IMR-90 (cell line): ENCODE data around the gene COL6A3. TPM values are rescaled to one million over a fixed set of nuclear protein-coding genes. Genes with fewer than 3 reads are reported as not detected.

Experiments
- ATAC-seq: fragments of 200-7000 bp; cut with Tn5 transposase; 2 replicates; pipeline ENCODE4 v1.9.1; 2020; ENCODE audit warnings: low read depth, mild to moderate bottlenecking, moderate library complexity
- BruUV-seq: library from RNA; stranded (reverse); fragments of 400-500 nt; replicated peaks from 2 replicates; lab custom pipeline; 2021; lab: Mats Ljungman, UMichigan
- CTCF ChIA-PET: fragments of 300-600 bp; formaldehyde crosslinking; extraction: SDS; loops from one replicate; lab custom pipeline; 2021; ENCODE audit warnings: antibody characterized with exemption; lab: Yijun Ruan, JAX
- POLR2A ChIA-PET: fragments of 300-600 bp; sonication (Branson Sonifier 250); formaldehyde crosslinking; loops from one replicate; lab custom pipeline; 2022; ENCODE audit warnings: antibody characterized with exemption; ENCODE audit not compliant: unreplicated experiment; lab: Charles Lee
- DNase-seq: peaks from one replicate; pipeline ENCODE4 v3.0.0; 2013
- H2AFZ ChIP-seq: replicated peaks from 2 replicates; pipeline ENCODE3; 2013; ENCODE audit warnings: low read length, mild to moderate bottlenecking; ENCODE audit not compliant: poor library complexity
- H2AK5ac ChIP-seq: 2 replicates; pipeline ENCODE4 v1.6.1; 2013; ENCODE audit warnings: low read depth, low read length, inconsistent platforms
- H2AK9ac ChIP-seq: replicated peaks from 2 replicates; pipeline ENCODE3; 2013; ENCODE audit warnings: mild to moderate bottlenecking, low read depth, low read length, moderate library complexity; ENCODE audit not compliant: poor library complexity
- H2BK120ac ChIP-seq: 2 replicates; pipeline ENCODE4 v1.6.1; 2013; ENCODE audit warnings: low read depth, low read length, inconsistent platforms
- H2BK15ac ChIP-seq: 3 replicates; pipeline ENCODE4 v1.6.1; 2013; ENCODE audit warnings: low read depth, low read length, inconsistent platforms
- H2BK20ac ChIP-seq: 2 replicates; pipeline ENCODE4 v1.6.1; 2013; ENCODE audit warnings: low read depth, mild to moderate bottlenecking, inconsistent platforms, low read length, moderate library complexity
- H2BK5ac ChIP-seq: 2 replicates; pipeline ENCODE4 v1.6.1; 2013; ENCODE audit warnings: mild to moderate bottlenecking, low read depth, low read length, inconsistent platforms; ENCODE audit not compliant: poor library complexity, severe bottlenecking
- H3K14ac ChIP-seq: replicated peaks from 2 replicates; pipeline ENCODE4 v1.6.1; 2013; ENCODE audit warnings: low read depth, low read length, inconsistent platforms
- H3K18ac ChIP-seq: 2 replicates; pipeline ENCODE4 v1.6.1; 2013; ENCODE audit warnings: low read depth, low read length, control low read depth
- H3K23ac ChIP-seq: 2 replicates; pipeline ENCODE4 v1.6.1; 2013; ENCODE audit warnings: low read depth, low read length, inconsistent platforms
- H3K27ac ChIP-seq: 2 replicates; pipeline ENCODE4 v1.5.1; 2013; ENCODE audit warnings: mild to moderate bottlenecking, control low read depth, low read length; ENCODE audit not compliant: insufficient read depth
- H3K27me3 ChIP-seq: 2 replicates; pipeline ENCODE4 v1.6.1; 2013; ENCODE audit warnings: low read length; ENCODE audit not compliant: control insufficient read depth, insufficient read depth
- H3K36me3 ChIP-seq: 2 replicates; pipeline ENCODE4 v1.6.1; 2013; ENCODE audit warnings: low read length, mixed read lengths; ENCODE audit not compliant: control insufficient read depth, insufficient read depth
- H3K4ac ChIP-seq: 2 replicates; pipeline ENCODE4 v1.6.1; 2013; ENCODE audit warnings: low read depth, low read length, inconsistent platforms
- H3K4me1 ChIP-seq: 2 replicates; pipeline ENCODE4 v1.6.1; 2013; ENCODE audit warnings: low read length, mixed read lengths; ENCODE audit not compliant: control insufficient read depth, insufficient read depth
- H3K4me2 ChIP-seq: 2 replicates; pipeline ENCODE4 v1.6.1; 2013; ENCODE audit warnings: low read depth, mild to moderate bottlenecking, control low read depth, low read length, moderate library complexity
- H3K4me3 ChIP-seq: 2 replicates; pipeline ENCODE4 v1.5.1; 2013; ENCODE audit warnings: low read depth, mild to moderate bottlenecking, control low read depth, low read length, moderate library complexity; ENCODE audit not compliant: insufficient read depth
- H3K56ac ChIP-seq: 2 replicates; pipeline ENCODE4 v1.6.1; 2013; ENCODE audit warnings: low read length, inconsistent platforms; ENCODE audit not compliant: insufficient read depth; ENCODE audit errors: extremely low read depth
- H3K79me1 ChIP-seq, 2 experiments: 2 replicates each; pipeline ENCODE4 v1.6.1; 2013; ENCODE audit warnings: low read length in 2 of 2, inconsistent platforms in 1 of 2, low read depth in 1 of 2
- H3K9ac ChIP-seq: 2 replicates; pipeline ENCODE4 v1.6.1; 2013; ENCODE audit warnings: low read depth, low read length, control low read depth
- H3K9me1 ChIP-seq: 2 replicates; pipeline ENCODE4 v1.6.1; 2013; ENCODE audit warnings: low read length, inconsistent platforms; ENCODE audit not compliant: insufficient read depth
- H3K9me3 ChIP-seq: 2 replicates; pipeline ENCODE4 v1.6.1; 2013; ENCODE audit warnings: low read length; ENCODE audit not compliant: control insufficient read depth, insufficient read depth
- H4K20me1 ChIP-seq: 2 replicates; pipeline ENCODE4 v1.6.1; 2013; ENCODE audit warnings: low read length, inconsistent platforms; ENCODE audit not compliant: insufficient read depth
- H4K5ac ChIP-seq: 2 replicates; pipeline ENCODE4 v1.6.1; 2013; ENCODE audit warnings: mild to moderate bottlenecking, low read depth, low read length, control low read depth
- H4K8ac ChIP-seq, 2 experiments: 2 replicates each; pipeline ENCODE4 v1.6.1; 2013; ENCODE audit warnings: low read depth in 2 of 2, low read length in 2 of 2, control low read depth in 1 of 2, inconsistent platforms in 1 of 2
- H4K91ac ChIP-seq: 2 replicates; pipeline ENCODE4 v1.6.1; 2013; ENCODE audit warnings: low read depth, low read length, inconsistent platforms; ENCODE audit not compliant: insufficient read depth
- BHLHE40 ChIP-seq: fragments of 150-350 bp; IDR thresholded peaks from 2 replicates; pipeline ENCODE4 v1.6.1; 2016; ENCODE audit warnings: mild to moderate bottlenecking, low read depth, low read length
- NFE2L2 ChIP-seq: fragments of 150-350 bp; IDR thresholded peaks from 2 replicates; pipeline ENCODE4 v1.6.1; 2016; ENCODE audit warnings: low read depth, mild to moderate bottlenecking, low read length
- SMC3 ChIP-seq: fragments of 150-350 bp; IDR thresholded peaks from 2 replicates; pipeline ENCODE4 v1.6.1; 2016; ENCODE audit warnings: low read depth, mild to moderate bottlenecking, antibody characterized with exemption, low read length, moderate library complexity
- whole genome bisulfite sequencing, 2 experiments: methylation state at CpG; one replicate each; pipeline versions ENCODE4 v1.1.5 to v1.1.7; 2013; ENCODE audit warnings: missing lambda C conversion rate in 2 of 2; ENCODE audit not compliant: insufficient read length in 1 of 2; ENCODE audit errors: extremely low coverage in 2 of 2; 5-methylcytosine and 5-hydroxymethylcytosine counted together
- dilution Hi-C: fragments of 300-500 bp; cut with HindIII; formaldehyde crosslinking; loops from one replicate; pipeline ENCODE4 v1.14.3; 2018; ENCODE audit warnings: low sequenced_read_pairs; ENCODE audit not compliant: unreplicated experiment
- in situ Hi-C: fragments of 300-500 bp; cut with MboI; formaldehyde crosslinking; loops from 3 replicates; pipeline ENCODE4 v1.14.3; 2019; ENCODE audit warnings: low sequenced_read_pairs, inconsistent platforms, mixed read lengths
- intact Hi-C: fragments of 100-400 bp; cut with micrococcal nuclease; formaldehyde crosslinking; loops from 2 replicates; pipeline ENCODE4 v1.10.0; 2022
- polyA plus RNA-seq, 3 experiments: library from polyadenylated mRNA; depleted of rRNA; stranded (reverse); fragments of >200 nt; gene quantifications; 2 replicates each; pipeline ENCODE4 v1.2.3, GENCODE V29; 2012; ENCODE audit warnings: low replicate concordance in 1 of 3
- total RNA-seq: library from RNA; depleted of rRNA; stranded (reverse); fragments of >200 nt; gene quantifications from 2 replicates; pipeline ENCODE4 v1.2.3, GENCODE V29; 2012

Gene COL6A3
- total and polyA plus RNA-seq, 2 of the 4 experiments (the other 2 are of a cell fraction): 964 to 1,855 TPM

GRCh38 chr2:237280229-237280628 lies 133.7 kb downstream of the COL6A3 start (continued):
- TF ChIP-seq BHLHE40: peak; percentile 66

- peak overlapping the region; percentile 99 to 100 for H4K8ac ChIP-seq
- H3K4me2 ChIP-seq: peak overlapping the region; percentile 10; the same call in 1 of the 2 replicates
- dilution Hi-C loops: no loop called here
- BruUV-seq: no TSS peak
- no peak overlapping the region for H3K4me3 ChIP-seq
- peak overlapping the region; percentile 98 for H3K27ac ChIP-seq
- H2BK120ac ChIP-seq: peak overlapping the region; percentile 100
- peak overlapping the region; percentile 96 for H2BK20ac ChIP-seq
- peaks cover 36% of the 10 kb centered on the region for H3K4me1 ChIP-seq
- H2AK9ac ChIP-seq: peak overlapping the region; percentile 90
- peak overlapping the region; percentile 100 for H3K14ac ChIP-seq
- peak overlapping the region; percentile 100 for H3K23ac ChIP-seq
- peak overlapping the region; percentile 99 for H3K56ac ChIP-seq
- H3K18ac ChIP-seq: peak overlapping the region; percentile 99
- POLR2A ChIA-PET: interaction anchor here (0.6 to 4.2 kb wide), 11 partner anchors 11 to 151 kb away, joined by 3 to 23 read pairs (median 4); no protein-coding TSS in a partner anchor
- TF ChIP-seq SMC3: no peak
- no peak for TF ChIP-seq NFE2L2
- 0 out of 2 replicates have a peak, but pooled peaks have one; percentile 2 for TF ChIP-seq BHLHE40
- no peaks in the 10 kb centered on the region for H3K36me3 ChIP-seq
- peak overlapping the region; percentile 100 for H2AK5ac ChIP-seq
- DNase-seq (peak; percentile 80), ATAC-seq (peak; percentile 15)
- H4K20me1 ChIP-seq: no peaks in the 10 kb centered on the region
- H3K27me3 ChIP-seq: no peaks in the 10 kb centered on the region
- in situ Hi-C loops: no loop called here
- CTCF ChIA-PET: interaction anchor here (0.8 kb wide), 1 partner anchor 114 kb away, joined by 3 read pairs; no protein-coding TSS in a partner anchor
- H2BK15ac ChIP-seq: peak overlapping the region; percentile 99
- intact Hi-C loops: no loop called here
- peaks cover 0 to 21% of the 10 kb centered on the region in 2 experiments; a peak in 2 of 4 replicates for H3K79me1 ChIP-seq
- peak overlapping the region; percentile 100 for H4K91ac ChIP-seq
- peak overlapping the region; percentile 99 for H4K5ac ChIP-seq
- H3K4ac ChIP-seq: peak overlapping the region; percentile 100
- H2BK5ac ChIP-seq: peak overlapping the region; percentile 100
- peak overlapping the region; percentile 84 for H3K9ac ChIP-seq
- peak overlapping the region; percentile 79 for H2AFZ ChIP-seq
- H3K9me3 ChIP-seq: no peaks in the 10 kb centered on the region
- WGBS, 2 experiments: 37% methylated on average over 7 of the region's 9 CpGs; no CpG with 5 or more reads in 1 of the 2 experiments
- peaks cover 20% of the 10 kb centered on the region for H3K9me1 ChIP-seq
Observed at GRCh38 chr2:237279012-237279768, 134.8 kb downstream of the COL6A3 start.
